Measurements from ENCODE around the gene TLE3. TPM values are rescaled to one million over a fixed set of nuclear protein-coding genes. Genes with fewer than 3 reads are reported as not detected.

Gene TLE3
- total and polyA plus RNA-seq, 7 donors: 16.8 to 82.0 (median 49.5) TPM

DNA sequence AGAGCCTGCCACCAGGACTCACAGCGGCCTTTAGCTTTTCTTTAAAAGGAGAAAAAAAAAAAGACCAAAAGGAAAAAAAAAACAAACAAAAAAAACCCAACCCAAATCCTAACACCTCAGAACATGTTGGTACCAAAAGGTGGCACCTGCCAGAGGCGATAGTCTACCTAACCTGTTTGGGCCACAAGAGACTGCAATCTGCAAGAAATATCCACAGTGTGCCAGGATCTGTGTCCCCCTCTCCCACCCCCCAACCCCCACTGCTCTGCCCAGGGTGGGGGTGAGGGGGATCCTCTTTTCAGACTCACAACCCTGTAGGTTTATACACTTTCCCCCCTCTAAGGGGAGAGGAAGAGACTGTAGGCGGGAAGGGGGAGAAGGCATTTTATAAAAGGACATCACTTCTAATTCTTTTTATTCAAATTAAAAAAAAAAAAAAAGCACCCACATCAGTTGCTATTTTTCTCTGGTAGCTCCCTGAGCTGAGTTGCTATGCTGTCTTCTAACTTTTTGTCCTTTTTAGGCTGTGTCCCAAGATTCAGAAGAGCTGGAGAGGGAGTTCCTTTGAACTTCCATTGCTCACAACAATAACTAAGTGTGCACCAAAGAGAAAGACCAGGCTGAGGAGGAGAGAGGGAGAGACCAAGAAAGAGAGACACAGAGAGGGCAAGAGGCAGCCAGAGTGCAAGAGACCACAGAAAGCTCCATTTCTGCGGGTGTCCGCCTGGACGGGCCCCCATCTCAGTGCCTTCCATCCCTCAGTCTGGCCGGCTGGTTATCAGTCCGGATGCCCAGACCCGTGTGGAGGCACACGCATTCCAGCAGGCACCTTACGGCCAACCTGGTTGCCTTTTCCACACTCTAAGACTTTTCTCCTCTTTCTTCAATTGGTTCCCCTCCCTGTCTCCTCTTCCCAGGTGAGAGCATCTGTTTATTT is 48.9 kb downstream of the TLE3 start:
- Histone ChIP-seq H3K9me3 (no peaks in the 10 kb centered on the region), H3K4me1 (peaks cover 0 to 37% (median 21%) of the 10 kb centered on the region in 4 donors), H3K27ac (peak overlapping the region in 3 of 4 donors; percentile 18 to 49 (median 30)), H3K36me3 (peaks cover 37 to 49% (median 41%) of the 10 kb centered on the region in 4 donors), H3K4me3 (no peak overlapping the region), H3K27me3 (no peaks in the 10 kb centered on the region)
- WGBS, 2 donors: 92 to 93% methylated on average over 11 of the region's 11 CpGs
- DNase-seq: peak; percentile 47
- intact Hi-C loops (cut with DNase I): no loop called here
- TF ChIP-seq POLR2AphosphoS5 (IDR thresholded peaks at IDR 0.05): no peak
- no peak for TF ChIP-seq POLR2A (IDR thresholded peaks at IDR 0.05)
- TF ChIP-seq, protein P1, sequence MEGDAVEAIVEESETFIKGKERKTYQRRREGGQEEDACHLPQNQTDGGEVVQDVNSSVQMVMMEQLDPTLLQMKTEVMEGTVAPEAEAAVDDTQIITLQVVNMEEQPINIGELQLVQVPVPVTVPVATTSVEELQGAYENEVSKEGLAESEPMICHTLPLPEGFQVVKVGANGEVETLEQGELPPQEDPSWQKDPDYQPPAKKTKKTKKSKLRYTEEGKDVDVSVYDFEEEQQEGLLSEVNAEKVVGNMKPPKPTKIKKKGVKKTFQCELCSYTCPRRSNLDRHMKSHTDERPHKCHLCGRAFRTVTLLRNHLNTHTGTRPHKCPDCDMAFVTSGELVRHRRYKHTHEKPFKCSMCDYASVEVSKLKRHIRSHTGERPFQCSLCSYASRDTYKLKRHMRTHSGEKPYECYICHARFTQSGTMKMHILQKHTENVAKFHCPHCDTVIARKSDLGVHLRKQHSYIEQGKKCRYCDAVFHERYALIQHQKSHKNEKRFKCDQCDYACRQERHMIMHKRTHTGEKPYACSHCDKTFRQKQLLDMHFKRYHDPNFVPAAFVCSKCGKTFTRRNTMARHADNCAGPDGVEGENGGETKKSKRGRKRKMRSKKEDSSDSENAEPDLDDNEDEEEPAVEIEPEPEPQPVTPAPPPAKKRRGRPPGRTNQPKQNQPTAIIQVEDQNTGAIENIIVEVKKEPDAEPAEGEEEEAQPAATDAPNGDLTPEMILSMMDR (IDR thresholded peaks at IDR 0.05): no peak
- TF ChIP-seq EP300 (IDR thresholded peaks at IDR 0.05): no peak

DNA sequence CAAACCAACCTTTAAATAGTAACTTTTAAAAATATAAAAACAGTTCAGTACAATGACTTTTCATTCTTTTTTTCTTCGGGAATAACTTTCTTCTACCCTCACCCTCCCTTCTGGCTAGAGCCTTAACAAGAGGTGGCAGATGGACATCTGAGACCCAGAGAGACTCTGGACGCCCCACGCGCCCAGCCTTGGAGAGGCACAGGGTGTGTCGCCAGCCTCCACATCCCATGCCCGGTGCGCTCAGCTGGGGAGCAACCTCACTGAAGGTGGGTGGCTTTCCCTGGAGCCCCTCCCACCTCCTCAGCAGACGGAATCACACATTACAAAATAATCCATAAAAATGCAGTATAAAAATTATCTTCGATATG is 49.5 kb downstream of the TLE3 start:
- intact Hi-C loops (cut with DNase I): no loop called here
- H3K27me3 ChIP-seq: no peaks in the 10 kb centered on the region
- no peak overlapping the region for H3K4me3 ChIP-seq
- WGBS, 2 donors: 92 to 94% methylated on average over 9 of the region's 9 CpGs
- DNase-seq: peak; percentile 60
- H3K9me3 ChIP-seq: no peaks in the 10 kb centered on the region
- no peak for TF ChIP-seq POLR2AphosphoS5 (IDR thresholded peaks at IDR 0.05)
- TF ChIP-seq POLR2A (IDR thresholded peaks at IDR 0.05): no peak
- no peak for TF ChIP-seq EP300 (IDR thresholded peaks at IDR 0.05)
- TF ChIP-seq, protein P1 (IDR thresholded peaks at IDR 0.05): no peak
- H3K27ac ChIP-seq: peak overlapping the region in 2 of 4 donors; percentile 30 to 49
- peaks cover 0 to 37% (median 21%) of the 10 kb centered on the region in 4 donors for H3K4me1 ChIP-seq
- H3K36me3 ChIP-seq: peaks cover 31 to 43% (median 34%) of the 10 kb centered on the region in 4 donors

DNA sequence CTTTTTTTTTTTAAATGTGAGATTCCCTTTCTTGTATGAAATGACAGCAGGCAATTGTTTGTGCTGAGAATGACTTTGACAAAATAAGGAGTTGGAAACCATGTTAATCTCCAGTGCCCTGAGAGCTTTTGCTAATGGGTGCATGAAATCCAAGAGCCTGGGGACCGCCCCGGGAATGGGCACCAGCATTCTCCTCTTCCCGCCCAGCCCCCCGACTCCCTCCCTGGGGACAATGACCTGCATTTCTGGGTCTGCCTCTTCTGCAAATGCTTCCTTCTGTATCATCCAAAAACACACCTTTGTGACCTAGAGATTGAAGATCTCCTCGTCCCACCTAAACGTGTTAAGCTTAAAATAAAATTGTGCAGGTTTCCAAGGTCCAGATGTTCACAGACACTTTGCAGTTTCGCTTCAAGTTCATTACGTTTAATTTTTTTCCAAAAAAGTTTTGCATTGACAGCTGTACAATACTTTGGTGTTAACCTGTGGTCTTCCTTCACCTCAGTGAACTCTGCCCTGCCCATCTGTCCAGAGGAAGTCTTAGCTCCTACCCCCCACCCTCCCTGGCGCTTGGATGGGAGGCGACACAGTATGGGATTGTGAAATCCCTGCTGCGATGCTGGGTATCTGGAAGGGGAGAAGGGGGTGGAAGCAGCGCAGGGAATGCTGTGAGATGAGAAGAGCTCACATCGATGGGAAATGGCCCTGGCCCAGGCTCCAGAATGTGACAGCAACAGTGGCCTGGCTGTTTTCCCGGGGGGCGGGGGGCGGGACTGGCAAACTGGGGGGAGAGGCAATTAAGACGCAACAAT is 50.1 kb downstream of the TLE3 start:
- Histone ChIP-seq H3K27ac (peak overlapping the region in 2 of 4 donors; percentile 30 to 49), H3K4me1 (peaks cover 0 to 37% (median 21%) of the 10 kb centered on the region in 4 donors), H3K27me3 (no peaks in the 10 kb centered on the region), H3K36me3 (peaks cover 25 to 37% (median 29%) of the 10 kb centered on the region in 4 donors), H3K9me3 (no peaks in the 10 kb centered on the region), H3K4me3 (no peak overlapping the region)
- intact Hi-C loops (cut with DNase I): no loop called here
- peak; percentile 76 for DNase-seq
- WGBS, 2 donors: 82 to 84% methylated on average over 17 of the region's 17 CpGs
- peak in 1 of 4 donors; percentile 5 for TF ChIP-seq POLR2AphosphoS5 (IDR thresholded peaks at IDR 0.05)
- TF ChIP-seq, protein P1 (IDR thresholded peaks at IDR 0.05): no peak
- no peak for TF ChIP-seq EP300 (IDR thresholded peaks at IDR 0.05)
- TF ChIP-seq POLR2A (IDR thresholded peaks at IDR 0.05): no peak

DNA sequence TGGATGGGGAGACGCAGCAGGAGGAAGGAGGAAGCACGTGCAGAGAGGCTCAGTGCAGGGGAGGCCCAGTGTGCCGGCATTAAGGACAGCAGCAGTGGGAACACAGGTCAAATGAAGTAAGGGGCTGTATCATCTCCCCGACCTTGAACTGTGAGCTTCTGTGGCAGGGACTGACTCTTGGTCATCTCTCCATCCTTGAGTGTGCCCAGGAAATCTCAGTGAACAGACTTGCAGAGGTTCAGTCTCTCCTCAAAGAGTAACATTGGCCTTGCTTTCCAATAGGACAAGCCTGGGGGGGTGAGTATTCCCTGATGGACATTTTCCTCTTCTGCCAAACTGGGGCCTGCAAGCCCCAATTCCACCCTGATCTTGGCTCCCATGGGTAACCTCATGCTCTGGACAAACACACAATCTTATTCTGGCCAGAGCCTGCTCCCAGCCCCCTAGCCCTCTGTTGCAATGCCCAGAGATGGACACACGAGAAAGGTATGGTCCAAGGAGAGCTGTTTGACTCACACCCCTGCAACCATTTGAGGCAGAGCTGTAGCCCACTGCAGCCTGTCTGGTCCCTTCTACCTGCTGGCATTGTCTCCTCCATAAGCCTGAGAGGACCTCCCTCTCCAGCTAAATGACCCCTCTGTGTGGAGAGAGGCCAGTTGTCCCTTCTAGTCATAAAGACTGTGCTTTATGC is 50.9 kb downstream of the TLE3 start:
- H3K27ac ChIP-seq: no peak overlapping the region
- H3K27me3 ChIP-seq: no peaks in the 10 kb centered on the region
- no peak for TF ChIP-seq POLR2A (IDR thresholded peaks at IDR 0.05)
- TF ChIP-seq POLR2AphosphoS5 (IDR thresholded peaks at IDR 0.05): no peak
- TF ChIP-seq, protein P1 (IDR thresholded peaks at IDR 0.05): no peak
- TF ChIP-seq EP300 (IDR thresholded peaks at IDR 0.05): no peak
- no peak overlapping the region for H3K4me3 ChIP-seq
- peaks cover 0 to 37% (median 21%) of the 10 kb centered on the region in 4 donors for H3K4me1 ChIP-seq
- peak; percentile 47 for DNase-seq
- H3K36me3 ChIP-seq: peaks cover 18 to 29% (median 22%) of the 10 kb centered on the region in 4 donors
- 85 to 88% methylated on average over 5 of the region's 5 CpGs for WGBS, 2 donors
- intact Hi-C loops (cut with DNase I): no loop called here
- H3K9me3 ChIP-seq: no peaks in the 10 kb centered on the region
